Neural progenitor cell (in vitro differentiated cells): ENCODE measurements around the gene SPACA7. TPM values are rescaled to one million over a fixed set of nuclear protein-coding genes. Genes with fewer than 3 reads are reported as not detected.
A peak's percentile ranks its signal among the peaks of the same experiment; 100 is the strongest.

Source experiments
- DNase-seq: peaks from one replicate; pipeline ENCODE4 v3.0.0-alpha.2; 2016; ENCODE audit warnings: low spot score
- H2AFZ ChIP-seq: fragments of 200-600 bp; sonication (generic); replicated peaks from 2 replicates; pipeline ENCODE4 v1.6.1; 2016; ENCODE audit warnings: antibody characterized with exemption
- H3F3A ChIP-seq: fragments of 200-600 bp; sonication (generic); 2 replicates; pipeline ENCODE4 v1.6.1; 2016; ENCODE audit warnings: antibody characterized with exemption, low read depth
- H3K27ac ChIP-seq: fragments of 200-600 bp; sonication (generic); 2 replicates; pipeline ENCODE4 v1.5.1; 2016; ENCODE audit warnings: mild to moderate bottlenecking
- H3K27me3 ChIP-seq: fragments of 200-600 bp; sonication (generic); 2 replicates; pipeline ENCODE4 v1.6.1; 2016; ENCODE audit warnings: mild to moderate bottlenecking, moderate library complexity
- H3K36me3 ChIP-seq: fragments of 200-600 bp; sonication (generic); 2 replicates; pipeline ENCODE4 v1.5.1; 2016
- H3K4me1 ChIP-seq: fragments of 200-600 bp; sonication (generic); 2 replicates; pipeline ENCODE4 v1.6.1; 2016; ENCODE audit warnings: mixed run types
- H3K4me2 ChIP-seq: fragments of 200-600 bp; sonication (generic); 2 replicates; pipeline ENCODE4 v1.6.1; 2016
- H3K4me3 ChIP-seq: fragments of 200-600 bp; sonication (generic); 2 replicates; pipeline ENCODE4 v1.5.1; 2016
- H3K79me2 ChIP-seq: fragments of 200-600 bp; sonication (generic); 2 replicates; pipeline ENCODE4 v1.6.1; 2016; ENCODE audit warnings: low read depth
- H3K9ac ChIP-seq: fragments of 200-600 bp; sonication (generic); 2 replicates; pipeline ENCODE4 v1.6.1; 2016
- H3K9me3 ChIP-seq: fragments of 200-600 bp; sonication (generic); 2 replicates; pipeline ENCODE4 v1.5.1; 2016; ENCODE audit warnings: low read depth
- H4K20me1 ChIP-seq: fragments of 200-600 bp; sonication (generic); 2 replicates; pipeline ENCODE4 v1.6.1; 2016; ENCODE audit warnings: low read depth
- H3K27ac Mint-ChIP-seq: 3 replicates; pipeline ENCODE4 v1.8.0; 2021; ENCODE audit warnings: mixed read lengths
- H3K27me3 Mint-ChIP-seq: 2 replicates; pipeline ENCODE4 v1.8.0; 2022; ENCODE audit warnings: low read depth, mild to moderate bottlenecking, inconsistent platforms, moderate library complexity, mixed read lengths; ENCODE audit not compliant: insufficient read depth
- H3K36me3 Mint-ChIP-seq: 3 replicates; pipeline ENCODE4 v1.8.0; 2021; ENCODE audit warnings: mixed read lengths
- H3K4me1 Mint-ChIP-seq: 3 replicates; pipeline ENCODE4 v1.8.0; 2021; ENCODE audit warnings: mixed read lengths
- H3K4me3 Mint-ChIP-seq: 3 replicates; pipeline ENCODE4 v1.8.0; 2021; ENCODE audit warnings: mild to moderate bottlenecking, moderate library complexity, mixed read lengths
- H3K9me3 Mint-ChIP-seq: 3 replicates; pipeline ENCODE4 v1.8.0; 2020; ENCODE audit warnings: mixed read lengths
- CTCF ChIP-seq: fragments of 200-600 bp; sonication (generic); IDR thresholded peaks from 2 replicates; pipeline ENCODE4 v1.5.1; 2017; ENCODE audit warnings: antibody characterized with exemption, mild to moderate bottlenecking
- EZH2 ChIP-seq: fragments of 200-600 bp; sonication (generic); IDR thresholded peaks from 2 replicates; pipeline ENCODE4 v1.6.1; 2017; ENCODE audit warnings: antibody characterized with exemption, mild to moderate bottlenecking, moderate library complexity
- EZH2phosphoT487 ChIP-seq: fragments of 200-600 bp; sonication (generic); IDR thresholded peaks from 2 replicates; pipeline ENCODE4 v1.6.1; 2017; ENCODE audit warnings: antibody characterized with exemption
- total RNA-seq: library from RNA; depleted of rRNA; stranded (reverse); fragments of >200 nt; gene quantifications from 2 replicates; pipeline ENCODE4 v1.2.3, GENCODE V29; 2015; ENCODE audit warnings: low replicate concordance

Gene SPACA7
- total RNA-seq, 1 donor from 2014 or later, result not detected

GRCh38 chr13:112335135-112335534 lies 41.0 kb upstream of the SPACA7 start:
- H3K27me3 ChIP-seq, result no peaks in the 10 kb centered on the region
- no peak overlapping the region for H3K4me2 ChIP-seq
- H3K9ac ChIP-seq, result no peak overlapping the region
- Mint-ChIP-seq H3K9me3 (peaks cover 42% of the 10 kb centered on the region), H3K27me3 (peaks cover 15% of the 10 kb centered on the region), H3K36me3 (peaks cover 4% of the 10 kb centered on the region), H3K4me3 (no peak overlapping the region), H3K27ac (no peak overlapping the region), H3K4me1 (peaks cover 8% of the 10 kb centered on the region)
- no peak for DNase-seq
- peaks cover 9% of the 10 kb centered on the region for H3F3A ChIP-seq
- no peak for TF ChIP-seq EZH2phosphoT487
- TF ChIP-seq CTCF, result no peak
- TF ChIP-seq EZH2, result no peak
- no peak overlapping the region for H2AFZ ChIP-seq
- no peaks in the 10 kb centered on the region for H3K36me3 ChIP-seq
- H3K4me1 ChIP-seq, result peaks cover 10% of the 10 kb centered on the region
- H4K20me1 ChIP-seq, result no peaks in the 10 kb centered on the region
- H3K9me3 ChIP-seq, result no peaks in the 10 kb centered on the region
- no peak overlapping the region for H3K4me3 ChIP-seq
- no peaks in the 10 kb centered on the region for H3K79me2 ChIP-seq
- H3K27ac ChIP-seq, result no peak overlapping the region

GRCh38 chr13:112341446-112341845 lies 34.7 kb upstream of the SPACA7 start:
- Histone ChIP-seq H3K27me3 (peaks cover 4% of the 10 kb centered on the region), H2AFZ (no peak overlapping the region), H4K20me1 (no peaks in the 10 kb centered on the region), H3K79me2 (no peaks in the 10 kb centered on the region), H3F3A (peaks cover 25% of the 10 kb centered on the region), H3K36me3 (no peaks in the 10 kb centered on the region), H3K4me1 (peaks cover 28% of the 10 kb centered on the region), H3K9ac (no peak overlapping the region), H3K4me2 (no peak overlapping the region), H3K4me3 (no peak overlapping the region), H3K27ac (no peak overlapping the region), H3K9me3 (no peaks in the 10 kb centered on the region)
- Mint-ChIP-seq H3K36me3 (peaks cover 7% of the 10 kb centered on the region), H3K4me3 (no peak overlapping the region), H3K9me3 (peaks cover 32% of the 10 kb centered on the region), H3K4me1 (peaks cover 30% of the 10 kb centered on the region), H3K27me3 (peaks cover 23% of the 10 kb centered on the region), H3K27ac (no peak overlapping the region)
- DNase-seq, result no peak
- TF ChIP-seq EZH2phosphoT487 (no peak), CTCF (no peak), EZH2 (no peak)

DNA sequence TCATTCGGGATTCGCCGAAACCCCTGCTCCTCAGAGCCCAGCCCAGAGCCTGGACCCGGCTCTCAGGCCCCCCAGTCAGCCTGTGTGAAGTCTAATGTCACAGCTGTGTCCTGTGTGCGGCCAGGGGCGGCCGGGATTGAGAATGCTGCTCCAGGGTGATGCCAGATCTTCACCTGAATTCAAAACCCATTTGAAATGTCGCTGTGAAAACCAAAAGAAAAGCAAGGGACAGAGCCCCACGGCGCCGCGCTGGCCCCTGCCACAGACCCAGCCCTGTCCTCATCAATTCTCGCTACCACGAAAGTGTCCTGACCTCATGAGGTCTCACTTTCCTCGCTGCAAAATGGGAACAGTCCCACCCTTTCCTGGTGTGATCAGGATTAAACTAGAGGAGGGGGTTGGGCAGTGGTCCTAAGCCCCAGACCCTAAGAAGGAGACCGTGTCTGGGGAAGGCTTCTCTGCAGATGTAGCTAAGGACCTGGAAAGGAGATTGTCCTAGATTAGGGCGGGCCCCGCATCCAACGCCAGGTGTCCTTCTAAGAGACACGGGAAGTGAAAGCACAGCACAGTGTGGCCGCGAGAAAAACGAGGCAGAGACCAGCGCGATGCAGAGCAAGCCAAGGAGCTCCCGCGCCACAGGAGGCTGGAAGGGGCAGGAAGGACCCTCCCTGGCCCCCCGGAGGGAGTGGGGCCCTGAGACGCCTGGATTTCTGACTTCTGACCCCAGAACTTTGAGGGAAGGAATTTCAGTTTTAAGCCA lies 34.0 kb upstream of the SPACA7 start:
- peaks cover 7% of the 10 kb centered on the region for H3K36me3 Mint-ChIP-seq
- no peak for DNase-seq
- H3K27me3 ChIP-seq, result peaks cover 4% of the 10 kb centered on the region
- H3K4me3 Mint-ChIP-seq, result peak overlapping the region; percentile 33
- H4K20me1 ChIP-seq, result no peaks in the 10 kb centered on the region
- peaks cover 18% of the 10 kb centered on the region for H3K27me3 Mint-ChIP-seq
- H3K9me3 Mint-ChIP-seq, result peaks cover 26% of the 10 kb centered on the region
- H3K4me3 ChIP-seq, result no peak overlapping the region
- H3K9ac ChIP-seq, result no peak overlapping the region
- H3F3A ChIP-seq, result peaks cover 32% of the 10 kb centered on the region
- H3K4me1 Mint-ChIP-seq, result peaks cover 37% of the 10 kb centered on the region
- TF ChIP-seq EZH2phosphoT487 (no peak), CTCF (no peak), EZH2 (no peak)
- H2AFZ ChIP-seq, result no peak overlapping the region
- H3K4me1 ChIP-seq, result peaks cover 35% of the 10 kb centered on the region
- H3K27ac ChIP-seq, result no peak overlapping the region
- H3K36me3 ChIP-seq, result no peaks in the 10 kb centered on the region
- no peaks in the 10 kb centered on the region for H3K9me3 ChIP-seq
- peak overlapping the region; percentile 18 for H3K4me2 ChIP-seq
- H3K27ac Mint-ChIP-seq, result peak overlapping the region; percentile 50
- no peaks in the 10 kb centered on the region for H3K79me2 ChIP-seq
